Lower leg skin (tissue), 4 donors: ENCODE results near the gene NRXN2. TPM values are rescaled to one million over a fixed set of nuclear protein-coding genes. Genes with fewer than 3 reads are reported as not detected.

ENCODE experiments used
- DNase-seq, 2 donors: peaks; one replicate each; pipeline ENCODE4 v3.0.0-alpha.2; 2019; ENCODE audit warnings: low spot score in 2 of 2
- H3K4me3 ChIP-seq: fragments of 200-600 bp; sonication (generic); 2 replicates; pipeline ENCODE4 v1.5.1; 2017; ENCODE audit warnings: mild to moderate bottlenecking, low read depth; ENCODE audit not compliant: poor library complexity, severe bottlenecking
- CTCF ChIP-seq, 3 donors: fragments of 450-650 bp; IDR thresholded peaks; one replicate each; pipeline ENCODE4 v1.5.1; 2016; ENCODE audit warnings: antibody characterized with exemption in 3 of 3, mild to moderate bottlenecking in 3 of 3, moderate library complexity in 2 of 3
- POLR2A ChIP-seq, 2 donors: fragments of 450-650 bp; IDR thresholded peaks; one replicate each; pipeline ENCODE4 v1.6.1; 2016 to 2017; ENCODE audit warnings: antibody characterized with exemption in 2 of 2, mild to moderate bottlenecking in 1 of 2, moderate library complexity in 1 of 2
- WGBS, 2 donors: methylation state at CpG; one replicate each; pipeline ENCODE4 v1.1.5; 2018; 5-methylcytosine and 5-hydroxymethylcytosine counted together
- intact Hi-C: fragments of 100-400 bp; cut with DNase I; formaldehyde crosslinking; loops from one replicate; pipeline ENCODE4 v1.15.0; 2023; ENCODE audit warnings: low total_unique reads
- total RNA-seq, 4 donors: library from RNA; depleted of rRNA; stranded (reverse); fragments of >200 nt; gene quantifications; one replicate each; pipeline ENCODE4 v1.1.0, GENCODE V29; 2016

NRXN2 gene
- total RNA-seq, 4 donors from 2014 or later = 0.27 to 7.0 (median 1.1) TPM; not detected in 1

GRCh38 chr11:64743591-64744543, 20.9 kb upstream of the NRXN2 start, which contains the start of gene RASGRP2:
Gene RASGRP2, minus strand, starts transcription at chr11:64744142. Its CDS starts 1,276 bp downstream, at chr11:64742866.
- 1% methylated on average over 45 to 47 of the region's 57 CpGs for WGBS, 2 donors
- peak within 1 kb of the TSS; percentile 28 for H3K4me3 ChIP-seq
- peak in 1 of 3 donors; percentile 20 for TF ChIP-seq CTCF (IDR thresholded peaks at IDR 0.05)
- no peak for TF ChIP-seq POLR2A (IDR thresholded peaks at IDR 0.05)
- DNase-seq = peak; percentile 49 to 97
- intact Hi-C loops = no loop called here

GRCh38 chr11:64742889-64743590, 20.0 kb upstream of the NRXN2 start:
- 0 to 1% methylated on average over 24 to 34 of the region's 58 CpGs for WGBS, 2 donors
- intact Hi-C loops = no loop called here
- peak overlapping the region; percentile 18 for H3K4me3 ChIP-seq
- DNase-seq = peak in 1 of 2 donors; percentile 96
- TF ChIP-seq POLR2A (IDR thresholded peaks at IDR 0.05) = no peak
- TF ChIP-seq CTCF (IDR thresholded peaks at IDR 0.05) = no peak

- no peak for DNase-seq
- TF ChIP-seq CTCF (IDR thresholded peaks at IDR 0.05) (no peak), POLR2A (IDR thresholded peaks at IDR 0.05) (no peak)
- H3K4me3 ChIP-seq = peak overlapping the region; percentile 17
- 5 to 6% methylated on average over 31 to 45 of the region's 54 CpGs for WGBS, 2 donors
- intact Hi-C loops = no loop called here
These were observed 19.3 kb upstream of the NRXN2 start for GRCh38 chr11:64742087-64742888.

DNA sequence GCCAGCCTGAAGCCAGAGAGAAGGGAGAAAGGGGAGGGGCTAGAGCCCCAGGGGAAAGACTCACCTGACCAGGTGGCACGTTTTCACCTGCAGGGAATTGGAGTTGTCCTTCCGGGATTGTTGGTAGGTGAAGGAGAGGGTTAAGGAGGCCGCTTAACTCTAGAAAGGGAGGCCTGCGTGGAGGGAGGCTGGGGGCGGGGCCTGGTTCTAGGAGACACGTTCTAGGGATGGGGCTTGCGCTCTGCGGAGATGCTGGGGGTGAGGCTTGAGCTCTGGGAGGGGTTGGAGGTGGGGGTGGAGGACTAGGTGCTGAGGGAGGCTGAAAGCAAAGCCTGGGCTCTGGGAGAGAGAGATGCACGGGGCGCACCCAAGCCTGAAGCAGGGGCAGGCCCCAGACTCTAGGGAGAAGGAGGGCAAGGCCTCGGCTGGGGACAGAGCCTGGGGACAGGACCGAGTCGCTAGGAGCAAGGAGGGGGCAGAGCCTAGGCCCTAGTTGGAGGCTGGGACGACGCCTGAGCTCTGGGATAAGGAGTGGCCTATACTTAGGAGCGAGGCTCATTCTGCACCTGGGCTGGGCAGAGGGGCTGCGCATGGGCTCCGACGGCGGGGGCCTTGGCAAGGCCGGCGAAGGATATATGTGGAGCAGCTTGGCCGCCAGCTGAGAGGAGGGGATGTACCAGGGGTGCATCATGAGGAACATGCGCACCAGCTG, 18.5 kb upstream of the NRXN2 start:
- WGBS, 2 donors = 36 to 40% methylated on average over 16 to 24 of the region's 24 CpGs
- TF ChIP-seq POLR2A (IDR thresholded peaks at IDR 0.05) (no peak), CTCF (IDR thresholded peaks at IDR 0.05) (no peak)
- no peak overlapping the region for H3K4me3 ChIP-seq

GRCh38 chr11:64739871-64740270, 16.9 kb upstream of the NRXN2 start:
- TF ChIP-seq POLR2A (IDR thresholded peaks at IDR 0.05) = no peak
- TF ChIP-seq CTCF (IDR thresholded peaks at IDR 0.05) = no peak
- intact Hi-C loops = no loop called here
- H3K4me3 ChIP-seq = no peak overlapping the region
- no peak for DNase-seq
- whole genome bisulfite sequencing, 2 donors = 91% methylated on average over 12 of the region's 12 CpGs

More for the DNA sequence above, 18.5 kb upstream of the NRXN2 start:
- intact Hi-C loops = no loop called here
- DNase-seq = no peak
